IPS DF 6.9 (cell line): ENCODE data around the gene MAPK10.
A peak's percentile ranks its signal among the peaks of the same experiment; 100 is the strongest.
"Not testable (repeated sequence)": the region's sequence is repeated elsewhere in the genome, so short reads cannot be mapped to it uniquely, and the experiment has no call there.

Source experiments
- DNase-seq: peaks from one replicate; pipeline ENCODE4 v3.0.0-alpha.2; 2013; ENCODE audit warnings: low read depth, low spot score
- H3K27ac ChIP-seq: one replicate; pipeline ENCODE4 v1.5.1; 2013; ENCODE audit warnings: low read length, control low read depth
- H3K27me3 ChIP-seq: 2 replicates; pipeline ENCODE4 v1.6.1; 2013; ENCODE audit warnings: mild to moderate bottlenecking, low read length; ENCODE audit not compliant: control insufficient read depth, insufficient read depth
- H3K36me3 ChIP-seq: 2 replicates; pipeline ENCODE4 v1.6.1; 2013; ENCODE audit warnings: low read length; ENCODE audit not compliant: control insufficient read depth, insufficient read depth
- H3K4me1 ChIP-seq: 2 replicates; pipeline ENCODE4 v1.6.1; 2013; ENCODE audit warnings: low read length; ENCODE audit not compliant: control insufficient read depth, insufficient read depth
- H3K4me3 ChIP-seq: 2 replicates; pipeline ENCODE4 v1.5.1; 2013; ENCODE audit warnings: mild to moderate bottlenecking, low read length
- H3K9me3 ChIP-seq: 2 replicates; pipeline ENCODE4 v1.6.1; 2013; ENCODE audit warnings: low read length, inconsistent platforms; ENCODE audit not compliant: control insufficient read depth, insufficient read depth
- WGBS: extraction: QIAGEN DNeasy Blood & Tissue Kit; methylation state at CpG from one replicate; pipeline ENCODE4 v1.1.7; 2013; ENCODE audit warnings: mixed read lengths, missing lambda C conversion rate; ENCODE audit not compliant: insufficient read length, insufficient coverage; 5-methylcytosine and 5-hydroxymethylcytosine counted together

The MAPK10 gene

GRCh38 chr4:86026720-86027119 is 333.1 kb downstream of the MAPK10 start:
- H3K27ac ChIP-seq: no peak overlapping the region
- no peak for DNase-seq
- H3K36me3 ChIP-seq: no peaks in the 10 kb centered on the region
- H3K4me3 ChIP-seq: no peak overlapping the region
- H3K4me1 ChIP-seq: no peaks in the 10 kb centered on the region
- H3K9me3 ChIP-seq: no peaks in the 10 kb centered on the region
- H3K27me3 ChIP-seq: no peaks in the 10 kb centered on the region
- WGBS: no CpG with 5 or more reads among the region's 8 CpGs

- H3K9me3 ChIP-seq, H3K27me3 ChIP-seq, H3K4me1 ChIP-seq, DNase-seq, H3K27ac ChIP-seq, H3K4me3 ChIP-seq, H3K36me3 ChIP-seq: not testable (repeated sequence)
- no CpG with 5 or more reads among the region's 24 CpGs for WGBS
These were observed 338.2 kb downstream of the MAPK10 start for GRCh38 chr4:86021671-86022070.

- no peak for DNase-seq
- H3K4me1 ChIP-seq: no peaks in the 10 kb centered on the region
- H3K4me3 ChIP-seq: no peak overlapping the region
- no peak overlapping the region for H3K27ac ChIP-seq
- no peaks in the 10 kb centered on the region for H3K36me3 ChIP-seq
- no peaks in the 10 kb centered on the region for H3K27me3 ChIP-seq
- no peaks in the 10 kb centered on the region for H3K9me3 ChIP-seq
These were observed 339.9 kb downstream of the MAPK10 start for GRCh38 chr4:86019906-86020305.

DNA sequence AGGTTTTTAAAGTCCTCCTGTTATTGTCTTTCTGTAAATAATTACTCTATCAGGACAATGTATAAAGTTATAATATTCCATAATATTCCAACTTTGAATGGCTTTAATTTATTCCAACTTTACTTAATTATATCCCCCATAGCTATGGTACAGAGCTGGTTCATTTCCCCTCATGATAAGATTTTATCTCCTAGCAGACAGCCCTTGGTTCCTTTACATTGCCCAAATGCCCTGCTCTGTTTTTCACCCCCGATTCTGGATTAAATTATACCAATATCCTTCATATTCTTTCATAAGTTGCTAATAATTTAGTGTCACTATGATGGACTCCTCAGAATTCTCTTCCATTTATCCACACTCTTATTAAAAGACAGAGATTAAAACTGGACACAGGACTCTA is 340.5 kb downstream of the MAPK10 start:
- no CpG with 5 or more reads among the region's 1 CpG for WGBS
- DNase-seq: no peak
- H3K4me1 ChIP-seq: no peaks in the 10 kb centered on the region
- H3K4me3 ChIP-seq: no peak overlapping the region
- no peaks in the 10 kb centered on the region for H3K9me3 ChIP-seq
- H3K27ac ChIP-seq: no peak overlapping the region
- no peaks in the 10 kb centered on the region for H3K27me3 ChIP-seq
- no peaks in the 10 kb centered on the region for H3K36me3 ChIP-seq

- H3K4me1 ChIP-seq: no peaks in the 10 kb centered on the region
- DNase-seq: no peak
- no peak overlapping the region for H3K27ac ChIP-seq
- no peaks in the 10 kb centered on the region for H3K36me3 ChIP-seq
- no peaks in the 10 kb centered on the region for H3K9me3 ChIP-seq
- no CpG with 5 or more reads among the region's 2 CpGs for WGBS
- no peaks in the 10 kb centered on the region for H3K27me3 ChIP-seq
- no peak overlapping the region for H3K4me3 ChIP-seq
These were observed 344.2 kb downstream of the MAPK10 start for GRCh38 chr4:86015412-86016350.

DNA sequence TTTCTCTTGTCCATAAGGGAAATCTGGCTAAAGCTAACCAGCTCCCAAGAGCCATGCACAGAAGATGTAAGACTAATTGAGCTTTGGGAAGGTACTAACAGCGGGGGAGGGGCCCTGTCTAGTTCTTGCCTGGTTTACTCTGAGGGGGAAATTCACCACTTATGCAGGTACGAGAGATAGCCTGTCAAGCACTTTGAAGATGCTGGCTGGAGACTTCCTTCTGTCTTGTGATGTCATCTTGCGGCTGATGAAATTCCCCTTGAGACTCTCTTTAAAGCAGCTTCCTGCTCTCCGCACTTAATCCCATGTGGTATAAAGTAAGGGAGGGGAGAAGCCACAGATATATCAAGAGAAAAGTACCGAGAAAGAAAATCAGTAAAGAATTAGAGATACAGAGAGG is 345.3 kb downstream of the MAPK10 start:
- no CpG with 5 or more reads among the region's 5 CpGs for WGBS
- H3K9me3 ChIP-seq: no peaks in the 10 kb centered on the region
- no peak overlapping the region for H3K4me3 ChIP-seq

DNA sequence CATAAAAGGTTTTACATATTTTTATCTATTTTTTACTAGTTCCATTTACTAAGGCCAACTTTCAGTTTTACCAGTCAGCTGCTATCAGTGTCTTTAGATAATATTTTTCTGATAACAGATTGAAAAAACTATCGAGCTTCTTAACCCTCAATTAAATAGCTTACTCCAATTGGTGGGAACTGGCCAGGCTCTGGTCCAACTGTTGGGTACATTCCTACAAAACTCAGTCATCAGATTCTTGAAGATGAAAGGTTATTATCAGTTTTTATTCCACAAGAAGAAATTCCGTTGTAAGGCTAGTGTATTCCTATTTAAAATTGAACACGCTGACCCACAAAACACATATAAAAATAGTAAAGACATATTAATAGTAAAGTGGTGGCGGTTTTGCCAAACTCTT is 346.2 kb downstream of the MAPK10 start:
- Histone ChIP-seq H3K9me3 (no peaks in the 10 kb centered on the region), H3K27ac (no peak overlapping the region), H3K4me1 (no peaks in the 10 kb centered on the region), H3K4me3 (no peak overlapping the region), H3K27me3 (no peaks in the 10 kb centered on the region), H3K36me3 (no peaks in the 10 kb centered on the region)
- DNase-seq: no peak
- no CpG with 5 or more reads among the region's 4 CpGs for WGBS

More for the DNA sequence above, 345.3 kb downstream of the MAPK10 start:
- H3K4me1 ChIP-seq: no peaks in the 10 kb centered on the region
- no peak overlapping the region for H3K27ac ChIP-seq
- DNase-seq: peak; percentile 2
- no peaks in the 10 kb centered on the region for H3K27me3 ChIP-seq
- no peaks in the 10 kb centered on the region for H3K36me3 ChIP-seq

DNA sequence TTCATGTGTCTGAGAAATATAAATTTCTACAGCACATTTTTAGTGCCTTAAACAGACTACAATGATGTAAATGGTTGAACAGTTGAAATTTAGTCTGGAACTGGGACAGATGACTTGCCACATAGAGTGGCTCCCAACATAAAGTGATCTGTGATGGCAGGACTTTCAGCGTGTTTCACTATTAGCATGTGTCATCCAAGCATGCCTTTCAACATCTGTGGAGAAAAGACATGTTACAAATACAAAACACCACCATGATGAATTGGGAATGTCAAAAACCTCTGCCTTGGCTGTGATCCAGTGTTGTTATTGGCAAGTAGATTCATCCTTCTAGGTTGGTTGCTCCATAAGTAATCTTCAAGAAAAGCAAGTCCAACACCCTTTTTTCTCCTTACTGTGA is 348.7 kb downstream of the MAPK10 start:
- H3K27me3 ChIP-seq: no peaks in the 10 kb centered on the region
- H3K9me3 ChIP-seq: no peaks in the 10 kb centered on the region
- no peaks in the 10 kb centered on the region for H3K36me3 ChIP-seq
- no peak for DNase-seq
- WGBS: no CpG with 5 or more reads among the region's 1 CpG
- H3K4me3 ChIP-seq: no peak overlapping the region
- H3K27ac ChIP-seq: no peak overlapping the region
- H3K4me1 ChIP-seq: no peaks in the 10 kb centered on the region

- Histone ChIP-seq H3K4me1 (no peaks in the 10 kb centered on the region), H3K27ac (no peak overlapping the region), H3K27me3 (no peaks in the 10 kb centered on the region), H3K4me3 (no peak overlapping the region), H3K36me3 (no peaks in the 10 kb centered on the region), H3K9me3 (no peaks in the 10 kb centered on the region)
- WGBS: no CpG with 5 or more reads among the region's 6 CpGs
- DNase-seq: no peak
These were observed 352.8 kb downstream of the MAPK10 start for GRCh38 chr4:86007042-86007441.

GRCh38 chr4:86006057-86006456 is 353.8 kb downstream of the MAPK10 start:
- no peaks in the 10 kb centered on the region for H3K4me1 ChIP-seq
- no peaks in the 10 kb centered on the region for H3K27me3 ChIP-seq
- H3K9me3 ChIP-seq: no peaks in the 10 kb centered on the region
- H3K36me3 ChIP-seq: no peaks in the 10 kb centered on the region
- no peak overlapping the region for H3K4me3 ChIP-seq
- H3K27ac ChIP-seq: no peak overlapping the region
- DNase-seq: no peak

- DNase-seq: no peak
- Histone ChIP-seq H3K4me3 (no peak overlapping the region), H3K36me3 (no peaks in the 10 kb centered on the region), H3K27ac (no peak overlapping the region), H3K27me3 (no peaks in the 10 kb centered on the region), H3K4me1 (no peaks in the 10 kb centered on the region), H3K9me3 (no peaks in the 10 kb centered on the region)
- WGBS: no CpG with 5 or more reads among the region's 2 CpGs
These were observed 355.8 kb downstream of the MAPK10 start for GRCh38 chr4:86004030-86004429.
